Measurements from ENCODE around the gene MMP25.
"Not testable (repeated sequence)": the region's sequence is repeated elsewhere in the genome, so short reads cannot be mapped to it uniquely, and the experiment has no call there.

Gene MMP25

DNA sequence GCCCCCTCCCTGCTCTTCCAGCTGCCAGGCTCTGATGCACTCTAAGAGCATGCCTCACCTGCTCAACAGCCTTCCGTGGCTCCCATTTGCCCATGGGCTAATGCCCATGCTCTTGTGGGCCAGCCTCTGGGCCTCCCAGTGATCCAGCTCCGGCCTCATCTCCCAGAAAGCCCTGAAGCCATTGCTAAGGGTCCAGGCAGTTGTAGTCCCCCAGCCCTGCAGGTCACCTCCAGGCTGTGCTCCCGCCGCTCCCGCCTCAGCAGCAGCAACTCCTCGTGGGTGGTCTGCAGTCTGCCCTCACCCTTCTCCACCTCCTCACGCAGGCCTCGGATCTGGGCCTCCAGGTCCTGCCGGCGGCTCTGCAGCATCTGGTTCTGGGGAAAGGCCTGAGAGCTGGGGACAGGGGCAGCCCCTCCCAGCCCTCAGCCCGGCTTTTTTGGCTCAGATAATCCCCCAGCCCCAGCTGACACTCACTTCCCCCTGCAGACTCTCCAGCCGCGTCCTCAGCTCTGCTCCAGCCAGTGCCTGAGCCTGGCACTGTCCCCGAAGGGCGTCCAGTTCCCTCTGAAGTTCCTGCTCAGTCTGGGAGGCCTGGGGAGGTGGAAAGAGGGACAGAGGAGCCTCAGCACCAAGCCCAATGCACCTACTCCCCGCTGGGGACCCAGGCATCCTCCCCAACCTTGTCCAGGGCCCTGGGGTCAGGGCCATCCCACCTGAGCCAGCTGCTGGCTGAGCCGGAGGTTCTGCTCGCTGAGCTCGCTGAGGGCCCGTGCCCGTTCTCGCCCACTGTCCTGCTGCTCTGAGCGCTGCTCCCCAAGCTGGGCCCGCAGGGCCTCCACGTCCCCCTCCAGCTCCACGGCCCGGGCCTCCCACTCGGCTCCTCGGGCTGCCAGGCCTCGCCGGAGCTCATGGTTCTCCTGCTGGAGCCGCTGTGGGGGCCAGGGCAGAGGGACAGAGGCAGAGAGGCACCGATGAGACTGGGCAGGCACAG lies 15.8 kb upstream of the MMP25 start:
- no peak for DNase-seq

DNA sequence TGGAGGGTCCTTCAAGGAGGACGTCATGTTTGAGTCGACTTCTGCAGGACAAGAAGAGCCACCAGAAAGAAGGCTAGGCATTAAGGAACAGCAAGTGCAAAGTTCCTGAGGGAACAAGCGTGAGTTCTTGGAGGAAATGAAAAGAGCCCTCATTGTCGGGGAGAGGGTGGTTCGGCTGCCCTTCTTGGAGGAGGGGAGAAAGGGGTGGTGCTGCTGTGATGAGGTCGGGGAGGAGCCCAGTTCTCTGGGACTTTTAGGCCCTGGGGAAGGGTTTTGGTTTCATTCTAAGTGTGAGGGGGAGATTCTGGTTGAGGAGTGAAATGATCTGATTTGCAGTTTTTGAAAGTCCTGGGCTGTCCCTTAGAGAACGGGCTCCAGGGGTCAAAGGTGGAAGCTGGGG lies 13.7 kb upstream of the MMP25 start:
- DNase-seq: no peak

- DNase-seq: no peak
These were observed 10.9 kb upstream of the MMP25 start for GRCh38 chr16:3035289-3035971.

- no peak for DNase-seq
These were observed 10.2 kb upstream of the MMP25 start for GRCh38 chr16:3035972-3036725.

DNA sequence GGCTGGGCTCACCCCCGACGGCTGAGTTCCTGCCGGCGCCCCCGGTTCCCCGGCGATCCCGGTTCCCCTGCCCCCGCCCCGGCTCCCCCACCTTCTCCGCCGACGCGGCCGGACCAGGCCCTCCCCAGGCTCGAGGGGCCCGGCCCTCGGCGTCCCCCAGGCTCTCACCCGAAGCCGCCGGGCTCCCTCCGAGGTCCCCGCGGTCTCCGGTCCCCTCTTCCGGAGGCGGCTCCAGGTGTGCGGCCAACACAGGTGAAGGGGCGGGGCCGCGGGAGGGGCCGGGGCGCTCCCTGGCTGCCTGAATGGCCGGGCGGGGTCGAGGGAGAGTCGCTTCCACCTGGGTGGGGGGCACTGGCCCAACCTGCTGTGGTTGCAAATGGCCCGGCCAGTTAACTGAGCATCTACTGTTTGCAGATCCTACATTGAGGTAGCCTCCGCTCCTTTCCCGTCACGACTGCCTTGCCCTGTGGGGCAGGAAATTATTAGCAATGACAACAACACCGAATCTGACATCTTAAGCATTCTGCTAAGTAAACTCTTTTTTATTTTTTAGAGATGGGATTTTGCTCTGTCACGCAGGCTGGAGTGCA lies 9.5 kb upstream of the MMP25 start, which contains the start of gene BICDL2:
Gene BICDL2 (minus strand): TSS at position 219 of the 590 bp plus-strand sequence. CDS start 1,448 bp downstream, outside the sequence.
- DNase-seq: no peak

- DNase-seq: no peak
These were observed 8.1 kb upstream of the MMP25 start for GRCh38 chr16:3038256-3038655.

DNA sequence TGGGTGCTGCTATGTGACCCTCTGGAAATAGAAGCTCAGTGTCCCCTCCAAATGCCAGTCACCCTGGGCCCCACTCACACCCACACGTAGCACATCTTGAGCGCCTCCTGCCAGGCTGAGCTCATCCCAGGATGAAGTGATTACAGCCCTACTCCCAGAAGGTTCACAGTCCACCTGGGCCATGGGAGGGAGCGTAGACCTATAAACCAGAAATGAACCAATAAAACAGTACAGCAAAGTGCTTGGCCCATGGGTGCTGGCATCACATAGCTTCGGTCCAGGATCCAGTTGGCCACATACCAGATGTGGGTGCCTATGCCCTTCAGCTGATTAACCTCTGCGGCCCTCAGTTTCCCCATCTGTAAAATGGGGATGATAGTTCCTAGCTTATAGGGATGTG lies 7.5 kb upstream of the MMP25 start:
- DNase-seq: no peak

DNA sequence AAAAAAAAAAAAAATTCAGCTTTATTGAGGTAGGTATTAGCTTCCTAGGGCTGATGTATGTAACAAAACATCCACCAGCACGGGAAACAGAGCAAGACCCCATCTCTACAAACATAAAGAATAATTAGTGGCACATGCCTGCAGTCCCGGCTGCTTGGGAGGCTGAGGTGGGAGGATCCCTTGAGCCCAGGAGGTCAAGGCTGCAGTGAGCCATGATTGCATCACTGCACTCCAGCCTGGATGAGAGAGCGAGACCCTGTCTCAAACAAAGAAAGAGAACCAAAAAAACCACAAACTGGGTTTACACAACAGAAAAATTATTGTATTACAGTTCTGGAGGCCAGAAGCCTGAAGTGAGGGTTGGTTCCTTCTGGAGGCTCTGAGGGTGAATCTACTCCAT lies 4.0 kb upstream of the MMP25 start:
- no peak for DNase-seq

- no peak for DNase-seq
These were observed 1.7 kb upstream of the MMP25 start for GRCh38 chr16:3044708-3045107.

DNA sequence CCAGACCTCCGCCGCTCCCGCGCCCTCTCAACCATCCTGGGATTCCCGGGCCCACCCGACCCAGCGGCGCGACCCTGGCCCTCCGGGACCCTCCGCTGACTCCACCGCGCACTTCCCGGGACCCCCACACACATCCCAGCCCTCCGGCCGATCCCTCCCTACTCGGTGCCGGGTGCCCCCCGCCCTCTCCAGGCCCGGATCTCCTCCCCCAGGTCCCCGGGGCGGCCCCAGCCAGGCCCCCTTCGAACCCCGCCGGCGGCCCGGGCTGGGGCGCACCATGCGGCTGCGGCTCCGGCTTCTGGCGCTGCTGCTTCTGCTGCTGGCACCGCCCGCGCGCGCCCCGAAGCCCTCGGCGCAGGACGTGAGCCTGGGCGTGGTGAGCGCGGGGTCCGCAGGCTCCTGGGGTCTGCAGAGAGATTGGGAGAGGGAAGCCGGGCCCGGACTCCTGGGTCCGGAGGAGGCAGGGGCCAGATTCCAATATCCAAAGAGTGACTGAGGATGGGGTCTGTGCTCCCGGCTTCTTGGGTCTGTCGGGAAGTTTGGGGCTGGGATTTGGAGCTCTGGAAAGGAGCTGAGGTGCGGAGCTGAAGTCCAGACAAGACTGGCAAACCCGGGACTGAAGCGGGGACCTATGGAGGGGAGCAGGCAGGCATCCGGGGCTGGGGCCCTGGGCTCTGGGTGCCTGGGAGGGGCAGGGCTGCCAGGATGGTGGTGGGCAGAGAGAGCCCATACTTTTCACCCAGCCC lies 453 bp downstream of the MMP25 start:
- no peak for DNase-seq

DNA sequence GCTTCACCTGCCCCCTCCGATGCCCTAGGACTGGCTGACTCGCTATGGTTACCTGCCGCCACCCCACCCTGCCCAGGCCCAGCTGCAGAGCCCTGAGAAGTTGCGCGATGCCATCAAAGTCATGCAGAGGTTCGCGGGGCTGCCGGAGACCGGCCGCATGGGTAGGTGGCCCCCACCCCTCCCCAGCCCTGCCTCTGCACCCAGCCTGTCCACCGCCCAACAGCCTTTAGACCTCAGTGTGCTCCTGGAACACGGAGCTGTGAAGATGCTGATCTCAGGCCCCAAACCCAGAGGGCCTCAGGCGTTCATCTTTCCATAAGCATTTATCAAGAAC lies 993 bp downstream of the MMP25 start:
- DNase-seq: no peak

DNA sequence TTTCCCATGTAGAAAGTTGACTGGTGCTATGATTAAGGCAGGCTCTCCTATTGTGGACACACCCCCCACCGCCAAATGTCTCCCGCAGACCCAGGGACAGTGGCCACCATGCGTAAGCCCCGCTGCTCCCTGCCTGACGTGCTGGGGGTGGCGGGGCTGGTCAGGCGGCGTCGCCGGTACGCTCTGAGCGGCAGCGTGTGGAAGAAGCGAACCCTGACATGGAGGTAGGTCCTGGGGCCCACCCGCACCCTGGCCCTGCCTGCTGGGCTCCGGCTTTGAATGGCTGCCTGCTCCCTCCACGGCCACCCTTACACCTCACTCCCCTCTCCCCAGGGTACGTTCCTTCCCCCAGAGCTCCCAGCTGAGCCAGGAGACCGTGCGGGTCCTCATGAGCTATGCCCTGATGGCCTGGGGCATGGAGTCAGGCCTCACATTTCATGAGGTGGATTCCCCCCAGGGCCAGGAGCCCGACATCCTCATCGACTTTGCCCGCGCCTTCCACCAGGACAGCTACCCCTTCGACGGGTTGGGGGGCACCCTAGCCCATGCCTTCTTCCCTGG lies 3.6 kb downstream of the MMP25 start:
- no peak for DNase-seq

GRCh38 chr16:3050487-3050886 lies 4.1 kb downstream of the MMP25 start:
- DNase-seq: no peak

GRCh38 chr16:3051009-3051408 lies 4.6 kb downstream of the MMP25 start:
- no peak for DNase-seq

- no peak for DNase-seq
These were observed 5.1 kb downstream of the MMP25 start for GRCh38 chr16:3051494-3051893.

DNA sequence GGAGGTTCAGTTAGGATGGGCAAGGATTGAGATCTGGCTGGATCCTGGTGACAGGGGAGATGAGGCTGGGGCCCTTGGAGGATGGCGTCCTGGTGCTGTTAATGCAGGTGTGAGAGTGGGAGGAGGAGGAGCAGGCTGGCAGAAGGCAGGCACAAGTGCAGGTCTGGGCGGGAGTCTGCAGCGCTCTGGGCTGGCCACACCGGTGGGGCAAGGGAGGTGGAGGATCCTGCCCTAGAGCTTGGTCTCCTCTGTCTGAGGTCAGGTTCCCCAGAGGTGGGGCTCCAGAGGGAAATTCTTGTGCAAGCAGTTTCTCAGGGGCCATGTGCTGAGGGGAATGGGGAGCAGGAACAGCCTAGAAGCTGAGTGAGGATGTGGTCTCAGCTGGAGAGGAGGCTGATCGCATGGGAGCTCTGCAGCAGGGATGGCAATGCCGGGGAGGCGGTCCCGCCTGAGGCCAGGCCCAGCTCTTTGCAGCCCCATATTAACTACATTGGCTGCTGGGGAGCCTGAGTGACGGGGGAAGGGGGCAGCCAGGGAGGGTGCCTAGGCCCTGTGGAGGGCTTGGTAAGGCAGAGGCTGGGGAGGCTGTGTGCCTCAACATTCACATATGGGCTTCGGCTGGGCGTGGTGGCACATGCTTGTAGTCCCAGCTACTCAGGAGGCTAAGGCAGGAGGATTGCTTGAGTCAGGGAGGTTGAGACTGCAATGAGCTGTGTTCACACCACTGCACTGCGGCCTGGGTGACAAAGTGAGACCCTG lies 6.4 kb downstream of the MMP25 start:
- DNase-seq: not testable (repeated sequence)

DNA sequence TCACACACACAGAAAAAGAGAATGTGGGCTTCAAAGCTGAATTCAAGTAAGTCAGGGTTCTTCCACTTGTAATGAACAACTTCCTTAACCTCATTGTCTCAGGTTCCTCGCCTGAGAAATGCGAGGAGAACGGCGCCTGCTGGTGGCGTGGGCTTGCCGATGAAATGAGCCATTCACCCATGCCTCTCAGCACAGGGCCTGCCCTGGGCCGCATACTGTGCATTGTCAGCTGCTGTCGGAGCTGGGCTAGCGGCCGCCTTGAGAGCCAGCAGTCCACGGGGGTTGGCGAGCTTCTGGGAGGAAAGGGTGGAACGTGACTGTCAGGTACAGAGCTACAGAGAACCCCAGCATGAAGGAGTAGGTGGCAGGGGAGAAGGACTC lies 7.0 kb downstream of the MMP25 start:
- DNase-seq: not testable (repeated sequence)

GRCh38 chr16:3054965-3055733 lies 8.8 kb downstream of the MMP25 start:
- DNase-seq: peak; percentile 78

DNA sequence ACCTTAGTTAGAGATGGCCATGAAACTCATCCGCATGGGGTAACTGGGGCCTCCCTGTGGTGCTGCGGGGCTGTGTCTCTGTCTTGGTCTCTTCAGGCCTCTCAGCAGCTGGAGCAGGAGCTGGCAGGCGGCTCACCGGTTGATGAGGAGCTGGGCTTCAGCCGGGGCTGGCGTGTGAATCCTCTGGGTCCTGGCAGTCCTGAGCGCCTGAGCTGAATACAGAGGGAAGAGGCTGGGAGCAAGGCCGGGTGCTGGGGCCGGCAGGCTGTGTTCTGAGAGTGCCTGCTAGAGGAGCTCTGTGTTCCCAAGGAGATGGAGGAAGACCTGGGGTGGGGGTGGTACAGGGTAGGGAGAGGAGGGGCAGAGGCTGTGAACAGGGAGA lies 9.4 kb downstream of the MMP25 start:
- DNase-seq: not testable (repeated sequence)

All from hematopoietic multipotent progenitor cell treated with erythropoietin and hydrocortisone succinate and interleukin-3 and kit ligand, for 4 days (in vitro differentiated cells).